ENCODE results near the gene TULP4. TPM values are rescaled to one million over a fixed set of nuclear protein-coding genes. Genes with fewer than 3 reads are reported as not detected.

Gene TULP4
- polyA plus RNA-seq, 2 of the 4 experiments (the other 2 are of a cell fraction) = 5.0 to 10.6 TPM

DNA sequence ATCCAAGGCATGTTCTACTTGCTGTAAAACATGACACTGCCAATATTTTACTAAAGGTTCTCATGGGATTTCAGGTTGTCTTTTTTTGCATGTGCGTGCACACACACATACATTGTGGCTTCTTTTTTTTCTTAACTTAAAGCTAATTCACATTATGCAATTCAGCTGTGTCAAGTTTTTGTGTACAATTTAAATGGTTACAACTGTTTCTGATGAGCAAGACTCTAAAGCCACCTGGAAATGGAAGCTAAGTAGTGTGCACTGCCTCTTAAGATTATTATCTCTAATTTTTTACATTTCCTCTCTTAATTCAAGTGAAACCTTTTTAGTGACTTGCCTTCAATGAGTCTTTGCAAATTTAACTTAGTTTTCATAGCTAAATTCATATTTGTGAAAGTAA lies 75.3 kb downstream of the TULP4 start:
- ChIA-PET POLR2A (no interaction called here), CTCF (interaction anchor here (1.3 to 1.5 kb wide), 2 partner anchors 14 to 76 kb away, joined by 3 to 5 read pairs; no protein-coding TSS in a partner anchor)
- no peaks in the 10 kb centered on the region; the same call in 2 of the 3 replicates for H3K9me3 ChIP-seq
- no peaks in the 10 kb centered on the region for H3K4me1 ChIP-seq
- no peak overlapping the region for H3K4me2 ChIP-seq
- WGBS (ENCODE audit: missing lambda C conversion rate) = 96% methylated on average over 1 of the region's 1 CpG
- ATAC-seq (no peak), DNase-seq (ENCODE audit: low read depth in 1 of 2, low spot score in 1 of 2) (no peak), FAIRE-seq (no peak)
- no peak overlapping the region for H3K4me3 ChIP-seq
- no peak for TF ChIP-seq HOXA7 (CRISPR knock-in tag; IDR thresholded peaks at IDR 0.05)
- TF ChIP-seq, protein P1, sequence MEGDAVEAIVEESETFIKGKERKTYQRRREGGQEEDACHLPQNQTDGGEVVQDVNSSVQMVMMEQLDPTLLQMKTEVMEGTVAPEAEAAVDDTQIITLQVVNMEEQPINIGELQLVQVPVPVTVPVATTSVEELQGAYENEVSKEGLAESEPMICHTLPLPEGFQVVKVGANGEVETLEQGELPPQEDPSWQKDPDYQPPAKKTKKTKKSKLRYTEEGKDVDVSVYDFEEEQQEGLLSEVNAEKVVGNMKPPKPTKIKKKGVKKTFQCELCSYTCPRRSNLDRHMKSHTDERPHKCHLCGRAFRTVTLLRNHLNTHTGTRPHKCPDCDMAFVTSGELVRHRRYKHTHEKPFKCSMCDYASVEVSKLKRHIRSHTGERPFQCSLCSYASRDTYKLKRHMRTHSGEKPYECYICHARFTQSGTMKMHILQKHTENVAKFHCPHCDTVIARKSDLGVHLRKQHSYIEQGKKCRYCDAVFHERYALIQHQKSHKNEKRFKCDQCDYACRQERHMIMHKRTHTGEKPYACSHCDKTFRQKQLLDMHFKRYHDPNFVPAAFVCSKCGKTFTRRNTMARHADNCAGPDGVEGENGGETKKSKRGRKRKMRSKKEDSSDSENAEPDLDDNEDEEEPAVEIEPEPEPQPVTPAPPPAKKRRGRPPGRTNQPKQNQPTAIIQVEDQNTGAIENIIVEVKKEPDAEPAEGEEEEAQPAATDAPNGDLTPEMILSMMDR (IDR thresholded peaks at IDR 0.05) = no peak
- no peak for TF ChIP-seq BHLHE40 (IDR thresholded peaks at IDR 0.05; ENCODE audit: low read depth, low read length)
- TF ChIP-seq CHD4 (IDR thresholded peaks at IDR 0.05; ENCODE audit: borderline replicate concordance) = no peak
- no peak overlapping the region for H3K27ac ChIP-seq

DNA sequence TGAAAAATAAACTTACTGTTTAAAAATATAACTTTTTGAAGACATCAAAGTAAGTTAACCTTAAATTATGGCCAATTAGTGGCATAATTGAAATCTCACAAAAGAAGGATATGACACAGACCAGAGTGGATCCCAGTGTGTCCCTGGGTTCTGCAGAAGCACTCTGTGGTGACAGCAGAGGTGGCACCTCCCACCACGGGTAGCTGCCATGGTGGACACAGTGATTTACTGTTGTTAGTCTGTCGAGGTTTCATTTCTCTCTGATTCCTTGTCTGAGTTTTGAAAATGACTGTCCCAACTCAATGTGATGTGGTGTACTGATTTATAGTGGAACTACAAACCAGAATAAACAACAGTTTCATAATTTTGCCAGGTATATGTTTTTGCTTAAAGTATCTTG lies 76.5 kb downstream of the TULP4 start:
- TF ChIP-seq, protein P2, sequence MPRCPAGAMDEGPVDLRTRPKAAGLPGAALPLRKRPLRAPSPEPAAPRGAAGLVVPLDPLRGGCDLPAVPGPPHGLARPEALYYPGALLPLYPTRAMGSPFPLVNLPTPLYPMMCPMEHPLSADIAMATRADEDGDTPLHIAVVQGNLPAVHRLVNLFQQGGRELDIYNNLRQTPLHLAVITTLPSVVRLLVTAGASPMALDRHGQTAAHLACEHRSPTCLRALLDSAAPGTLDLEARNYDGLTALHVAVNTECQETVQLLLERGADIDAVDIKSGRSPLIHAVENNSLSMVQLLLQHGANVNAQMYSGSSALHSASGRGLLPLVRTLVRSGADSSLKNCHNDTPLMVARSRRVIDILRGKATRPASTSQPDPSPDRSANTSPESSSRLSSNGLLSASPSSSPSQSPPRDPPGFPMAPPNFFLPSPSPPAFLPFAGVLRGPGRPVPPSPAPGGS (IDR thresholded peaks at IDR 0.05) = no peak
- TF ChIP-seq RFX5 (IDR thresholded peaks at IDR 0.05) = no peak
- no peak for TF ChIP-seq FOSB (CRISPR knock-in tag; IDR thresholded peaks at IDR 0.05)
- no peak for TF ChIP-seq CHD2 (IDR thresholded peaks at IDR 0.05; ENCODE audit: low read length, partially characterized antibody)
- TF ChIP-seq, protein P3, sequence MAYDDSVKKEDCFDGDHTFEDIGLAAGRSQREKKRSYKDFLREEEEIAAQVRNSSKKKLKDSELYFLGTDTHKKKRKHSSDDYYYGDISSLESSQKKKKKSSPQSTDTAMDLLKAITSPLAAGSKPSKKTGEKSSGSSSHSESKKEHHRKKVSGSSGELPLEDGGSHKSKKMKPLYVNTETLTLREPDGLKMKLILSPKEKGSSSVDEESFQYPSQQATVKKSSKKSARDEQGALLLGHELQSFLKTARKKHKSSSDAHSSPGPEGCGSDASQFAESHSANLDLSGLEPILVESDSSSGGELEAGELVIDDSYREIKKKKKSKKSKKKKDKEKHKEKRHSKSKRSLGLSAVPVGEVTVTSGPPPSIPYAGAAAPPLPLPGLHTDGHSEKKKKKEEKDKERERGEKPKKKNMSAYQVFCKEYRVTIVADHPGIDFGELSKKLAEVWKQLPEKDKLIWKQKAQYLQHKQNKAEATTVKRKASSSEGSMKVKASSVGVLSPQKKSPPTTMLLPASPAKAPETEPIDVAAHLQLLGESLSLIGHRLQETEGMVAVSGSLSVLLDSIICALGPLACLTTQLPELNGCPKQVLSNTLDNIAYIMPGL (CRISPR knock-in tag; IDR thresholded peaks at IDR 0.05; ENCODE audit: borderline replicate concordance) = no peak
- TF ChIP-seq, protein P4, sequence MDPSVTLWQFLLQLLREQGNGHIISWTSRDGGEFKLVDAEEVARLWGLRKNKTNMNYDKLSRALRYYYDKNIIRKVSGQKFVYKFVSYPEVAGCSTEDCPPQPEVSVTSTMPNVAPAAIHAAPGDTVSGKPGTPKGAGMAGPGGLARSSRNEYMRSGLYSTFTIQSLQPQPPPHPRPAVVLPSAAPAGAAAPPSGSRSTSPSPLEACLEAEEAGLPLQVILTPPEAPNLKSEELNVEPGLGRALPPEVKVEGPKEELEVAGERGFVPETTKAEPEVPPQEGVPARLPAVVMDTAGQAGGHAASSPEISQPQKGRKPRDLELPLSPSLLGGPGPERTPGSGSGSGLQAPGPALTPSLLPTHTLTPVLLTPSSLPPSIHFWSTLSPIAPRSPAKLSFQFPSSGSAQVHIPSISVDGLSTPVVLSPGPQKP (IDR thresholded peaks at IDR 0.05; ENCODE audit: low read depth, low read length) = no peak
- TF ChIP-seq KDM1A (IDR thresholded peaks at IDR 0.05; ENCODE audit: low read depth) = no peak
- TF ChIP-seq RNF2 (IDR thresholded peaks at IDR 0.05; ENCODE audit: borderline replicate concordance, low read depth) = no peak
- no peak for TF ChIP-seq MYC (IDR thresholded peaks at IDR 0.05; ENCODE audit: borderline replicate concordance, low read length)
- Histone ChIP-seq H3K4me3 (no peak overlapping the region), H3K4me1 (no peaks in the 10 kb centered on the region), H3K4me2 (no peak overlapping the region), H3K27ac (no peak overlapping the region), H3K9me3 (peaks cover 7% of the 10 kb centered on the region; the same call in 1 of the 3 replicates)
- DNase-seq (ENCODE audit: low read depth in 1 of 2, low spot score in 1 of 2) = no peak
- ChIA-PET CTCF (interaction anchor here (1.1 kb wide), 1 partner anchor 11 kb away, joined by 3 read pairs; no protein-coding TSS in a partner anchor), POLR2A (no interaction called here)
- no peak for ATAC-seq
- no peak for FAIRE-seq
- WGBS (ENCODE audit: missing lambda C conversion rate) = 38% methylated on average over 2 of the region's 2 CpGs

DNA sequence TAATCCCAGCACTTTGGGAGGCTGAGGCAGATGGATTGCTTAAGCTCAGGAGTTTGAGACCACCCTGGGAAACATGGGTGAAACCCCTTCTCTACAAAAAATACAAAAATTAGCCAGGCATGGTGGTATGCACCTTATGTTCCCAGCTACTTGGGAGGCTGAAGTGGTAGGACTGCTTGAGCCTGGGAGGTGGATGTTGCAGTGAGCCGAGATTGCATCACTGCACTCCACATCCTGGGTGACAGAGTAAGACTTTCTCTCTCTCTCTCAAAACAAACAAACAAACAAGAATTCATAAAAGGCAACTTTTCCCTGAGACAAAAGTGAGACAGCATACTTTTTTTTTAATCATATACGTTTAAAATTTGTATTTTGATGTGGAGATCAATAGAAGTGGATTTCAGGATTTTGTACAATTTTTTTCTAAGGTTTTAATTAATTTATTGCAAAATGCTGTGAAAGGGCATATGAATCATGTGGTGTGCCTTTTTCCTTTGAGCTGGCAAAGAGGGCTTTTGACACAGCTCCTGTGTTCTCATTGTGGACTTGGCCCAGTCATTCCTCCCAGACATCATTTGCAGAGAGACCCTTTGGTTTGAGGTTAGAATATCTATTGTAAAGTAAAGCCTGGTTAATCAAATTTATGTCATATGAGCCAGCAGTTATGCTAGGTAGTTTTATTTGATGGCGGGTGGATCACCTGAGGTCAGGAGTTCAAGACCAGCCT lies 77.1 kb downstream of the TULP4 start:
- no peaks in the 10 kb centered on the region for H3K4me1 ChIP-seq
- no peak overlapping the region for H3K27ac ChIP-seq
- ATAC-seq = no peak
- H3K9me3 ChIP-seq = peaks cover 7% of the 10 kb centered on the region; the same call in 1 of the 3 replicates
- TF ChIP-seq CEBPB (IDR thresholded peaks at IDR 0.05) = peak in 1 of 2 experiments; percentile 55; a peak in 2 of 4 replicates
- TF ChIP-seq, protein P5, sequence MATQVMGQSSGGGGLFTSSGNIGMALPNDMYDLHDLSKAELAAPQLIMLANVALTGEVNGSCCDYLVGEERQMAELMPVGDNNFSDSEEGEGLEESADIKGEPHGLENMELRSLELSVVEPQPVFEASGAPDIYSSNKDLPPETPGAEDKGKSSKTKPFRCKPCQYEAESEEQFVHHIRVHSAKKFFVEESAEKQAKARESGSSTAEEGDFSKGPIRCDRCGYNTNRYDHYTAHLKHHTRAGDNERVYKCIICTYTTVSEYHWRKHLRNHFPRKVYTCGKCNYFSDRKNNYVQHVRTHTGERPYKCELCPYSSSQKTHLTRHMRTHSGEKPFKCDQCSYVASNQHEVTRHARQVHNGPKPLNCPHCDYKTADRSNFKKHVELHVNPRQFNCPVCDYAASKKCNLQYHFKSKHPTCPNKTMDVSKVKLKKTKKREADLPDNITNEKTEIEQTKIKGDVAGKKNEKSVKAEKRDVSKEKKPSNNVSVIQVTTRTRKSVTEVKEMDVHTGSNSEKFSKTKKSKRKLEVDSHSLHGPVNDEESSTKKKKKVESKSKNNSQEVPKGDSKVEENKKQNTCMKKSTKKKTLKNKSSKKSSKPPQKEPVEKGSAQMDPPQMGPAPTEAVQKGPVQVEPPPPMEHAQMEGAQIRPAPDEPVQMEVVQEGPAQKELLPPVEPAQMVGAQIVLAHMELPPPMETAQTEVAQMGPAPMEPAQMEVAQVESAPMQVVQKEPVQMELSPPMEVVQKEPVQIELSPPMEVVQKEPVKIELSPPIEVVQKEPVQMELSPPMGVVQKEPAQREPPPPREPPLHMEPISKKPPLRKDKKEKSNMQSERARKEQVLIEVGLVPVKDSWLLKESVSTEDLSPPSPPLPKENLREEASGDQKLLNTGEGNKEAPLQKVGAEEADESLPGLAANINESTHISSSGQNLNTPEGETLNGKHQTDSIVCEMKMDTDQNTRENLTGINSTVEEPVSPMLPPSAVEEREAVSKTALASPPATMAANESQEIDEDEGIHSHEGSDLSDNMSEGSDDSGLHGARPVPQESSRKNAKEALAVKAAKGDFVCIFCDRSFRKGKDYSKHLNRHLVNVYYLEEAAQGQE (IDR thresholded peaks at IDR 0.05) = no peak
- H3K4me2 ChIP-seq = no peak overlapping the region
- ChIA-PET POLR2A (interaction anchor here (0.6 kb wide), 1 partner anchor 308 kb away, joined by 10 read pairs; no protein-coding TSS in a partner anchor), CTCF (interaction anchor here (1.1 kb wide), 1 partner anchor 10 kb away, joined by 3 read pairs; no protein-coding TSS in a partner anchor)
- no peak overlapping the region for H3K4me3 ChIP-seq
- WGBS (ENCODE audit: missing lambda C conversion rate) = 81% methylated on average over 3 of the region's 3 CpGs
- DNase-seq (ENCODE audit: low read depth in 1 of 2, low spot score in 1 of 2) = no peak
- FAIRE-seq = no peak
